Measurements from ENCODE around the gene ABCC1. TPM values are rescaled to one million over a fixed set of nuclear protein-coding genes. Genes with fewer than 3 reads are reported as not detected.

The ABCC1 gene
- polyA plus RNA-seq, 1 donor from 2014 or later: 3.0 TPM

- Histone ChIP-seq H3K27me3 (ENCODE audit: insufficient read depth, low read depth, low read length) (no peaks in the 10 kb centered on the region), H3K9ac (ENCODE audit: low read length) (no peak overlapping the region), H3K4me2 (ENCODE audit: low read length) (no peak overlapping the region), H3K79me2 (replicated peaks; ENCODE audit: insufficient read depth, low read length) (no peaks in the 10 kb centered on the region), H3K9me2 (ENCODE audit: insufficient read depth, low read length) (no peaks in the 10 kb centered on the region), H3K9me3 (ENCODE audit: low read length) (no peaks in the 10 kb centered on the region), H3K36me3 (ENCODE audit: insufficient read depth, low read length) (no peaks in the 10 kb centered on the region), H3K27ac (ENCODE audit: low read length) (no peak overlapping the region), H3K4me3 (ENCODE audit: low read length) (no peak overlapping the region), H4K20me1 (ENCODE audit: insufficient read depth) (no peaks in the 10 kb centered on the region), H2AFZ (ENCODE audit: low read depth, low read length) (no peak overlapping the region), H3F3A (ENCODE audit: insufficient read depth, low read length, poor library complexity, severe bottlenecking) (no peaks in the 10 kb centered on the region)
- no peak for TF ChIP-seq REST (IDR thresholded peaks at IDR 0.05; ENCODE audit: borderline replicate concordance)
- TF ChIP-seq TAF1 (IDR thresholded peaks at IDR 0.05; ENCODE audit: low read depth): no peak
- no peak for TF ChIP-seq SMC3 (conservative IDR thresholded peaks at IDR 0.05; ENCODE audit: poor library complexity)
- TF ChIP-seq MXI1 (conservative IDR thresholded peaks at IDR 0.05; ENCODE audit: poor library complexity, severe bottlenecking): no peak
- TF ChIP-seq CTCF (IDR thresholded peaks at IDR 0.05; ENCODE audit: poor library complexity, severe bottlenecking): no peak
Observed at GRCh38 chr16:16168431-16168830, 219.0 kb downstream of the ABCC1 start.

GRCh38 chr16:16169615-16170014 lies 220.2 kb downstream of the ABCC1 start:
- Histone ChIP-seq H3K9me2 (ENCODE audit: insufficient read depth, low read length) (no peaks in the 10 kb centered on the region), H2AFZ (ENCODE audit: low read depth, low read length) (no peak overlapping the region), H3K9ac (ENCODE audit: low read length) (no peak overlapping the region), H3K4me3 (ENCODE audit: low read length) (no peak overlapping the region), H3K79me2 (replicated peaks; ENCODE audit: insufficient read depth, low read length) (no peaks in the 10 kb centered on the region), H3K27me3 (ENCODE audit: insufficient read depth, low read depth, low read length) (no peaks in the 10 kb centered on the region), H3K36me3 (ENCODE audit: insufficient read depth, low read length) (no peaks in the 10 kb centered on the region), H3K27ac (ENCODE audit: low read length) (no peak overlapping the region), H3F3A (ENCODE audit: insufficient read depth, low read length, poor library complexity, severe bottlenecking) (no peaks in the 10 kb centered on the region), H3K4me2 (ENCODE audit: low read length) (no peak overlapping the region), H4K20me1 (ENCODE audit: insufficient read depth) (no peaks in the 10 kb centered on the region), H3K9me3 (ENCODE audit: low read length) (no peaks in the 10 kb centered on the region)
- no peak for TF ChIP-seq POLR2AphosphoS5 (IDR thresholded peaks at IDR 0.05)
- no peak for TF ChIP-seq CTCF (IDR thresholded peaks at IDR 0.05; ENCODE audit: poor library complexity, severe bottlenecking)
- TF ChIP-seq EZH2 (IDR thresholded peaks at IDR 0.05; ENCODE audit: borderline replicate concordance, insufficient read depth, low read length, poor library complexity, severe bottlenecking): no peak
- no peak for TF ChIP-seq REST (IDR thresholded peaks at IDR 0.05; ENCODE audit: borderline replicate concordance)
- TF ChIP-seq MXI1 (conservative IDR thresholded peaks at IDR 0.05; ENCODE audit: poor library complexity, severe bottlenecking): no peak
- no peak for TF ChIP-seq SMC3 (conservative IDR thresholded peaks at IDR 0.05; ENCODE audit: poor library complexity)
- TF ChIP-seq RAD21 (conservative IDR thresholded peaks at IDR 0.05): no peak
- no peak for TF ChIP-seq EP300 (conservative IDR thresholded peaks at IDR 0.05; ENCODE audit: poor library complexity, severe bottlenecking)
- no peak for TF ChIP-seq TAF1 (IDR thresholded peaks at IDR 0.05; ENCODE audit: low read depth)
